DOHH2 (cell line): Measurements from ENCODE around the gene ENPEP.
"Not testable (repeated sequence)": the region's sequence is repeated elsewhere in the genome, so short reads cannot be mapped to it uniquely, and the experiment has no call there.

ENCODE experiments used
- H3F3A ChIP-seq: fragments of 200-600 bp; sonication (generic), shearing (Covaris generic); 2 replicates; pipeline ENCODE4 v1.6.0; 2016; ENCODE audit warnings: antibody characterized with exemption, mild to moderate bottlenecking; ENCODE audit not compliant: control insufficient read depth, insufficient read depth
- H3K27ac ChIP-seq: fragments of 200-600 bp; sonication (generic); 2 replicates; pipeline ENCODE4 v1.5.1; 2014; ENCODE audit warnings: low read depth, mild to moderate bottlenecking, low read length, moderate library complexity
- H3K27me3 ChIP-seq: fragments of 200-600 bp; sonication (generic); 2 replicates; pipeline ENCODE4 v1.6.1; 2014; ENCODE audit warnings: mild to moderate bottlenecking, low read length, mixed read lengths; ENCODE audit not compliant: control insufficient read depth
- H3K36me3 ChIP-seq: fragments of 200-600 bp; sonication (generic); 2 replicates; pipeline ENCODE4 v1.6.1; 2014; ENCODE audit warnings: mild to moderate bottlenecking, low read length, moderate library complexity, mixed read lengths; ENCODE audit not compliant: control insufficient read depth
- H3K4me1 ChIP-seq: fragments of 200-600 bp; sonication (generic); 2 replicates; pipeline ENCODE4 v1.6.1; 2014; ENCODE audit warnings: mild to moderate bottlenecking, low read length, mixed read lengths; ENCODE audit not compliant: control insufficient read depth
- H3K4me2 ChIP-seq: fragments of 200-600 bp; sonication (generic); 2 replicates; pipeline ENCODE4 v1.6.0; 2014; ENCODE audit warnings: mild to moderate bottlenecking, low read length, moderate library complexity
- H3K4me3 ChIP-seq: fragments of 200-600 bp; sonication (generic); 2 replicates; pipeline ENCODE4 v1.5.1; 2014; ENCODE audit warnings: mild to moderate bottlenecking, low read length, mixed read lengths
- H3K79me2 ChIP-seq: fragments of 200-600 bp; sonication (generic); 2 replicates; pipeline ENCODE4 v1.6.1; 2014; ENCODE audit warnings: mild to moderate bottlenecking, low read length, mixed read lengths; ENCODE audit not compliant: control insufficient read depth
- H3K9me2 ChIP-seq: fragments of 200-600 bp; sonication (generic); replicated peaks from 2 replicates; pipeline ENCODE4 v1.6.1; 2014; ENCODE audit warnings: mild to moderate bottlenecking, low read length, mixed read lengths; ENCODE audit not compliant: control insufficient read depth
- H3K9me3 ChIP-seq: fragments of 200-600 bp; sonication (generic); 2 replicates; pipeline ENCODE4 v1.6.1; 2014; ENCODE audit warnings: antibody characterized with exemption, low read length, mixed read lengths; ENCODE audit not compliant: control insufficient read depth, insufficient read depth
- H4K20me1 ChIP-seq: fragments of 200-600 bp; sonication (generic); 2 replicates; pipeline ENCODE4 v1.6.0; 2014; ENCODE audit warnings: low read depth, mild to moderate bottlenecking, antibody characterized with exemption, low read length, moderate library complexity; ENCODE audit not compliant: control insufficient read depth, insufficient read depth
- CTCF ChIP-seq: fragments of 200-600 bp; sonication (generic); IDR thresholded peaks from one replicate; pipeline ENCODE4 v1.5.1; 2014; ENCODE audit warnings: antibody characterized with exemption, mild to moderate bottlenecking, low read depth, low read length; ENCODE audit not compliant: poor library complexity, severe bottlenecking
- EZH2phosphoT487 ChIP-seq: fragments of 200-600 bp; sonication (generic); IDR thresholded peaks from 2 replicates; pipeline ENCODE4 v1.6.1; 2017; ENCODE audit warnings: borderline replicate concordance, mild to moderate bottlenecking, antibody characterized with exemption, low read length, moderate library complexity, mixed read lengths

ENPEP gene

GRCh38 chr4:110475881-110476818 is at the start of gene ENPEP:
Gene ENPEP (plus strand): TSS chr4:110476155. CDS start chr4:110476415, 260 bp downstream.
- Histone ChIP-seq H3F3A (no peaks in the 10 kb centered on the region), H4K20me1 (no peaks in the 10 kb centered on the region), H3K36me3 (no peaks in the 10 kb centered on the region), H3K4me3 (no peak within 1 kb of the TSS), H3K9me2 (no peaks in the 10 kb centered on the region), H3K9me3 (no peaks in the 10 kb centered on the region), H3K27ac (no peak within 1 kb of the TSS), H3K27me3 (no peaks in the 10 kb centered on the region), H3K79me2 (no peaks in the 10 kb centered on the region), H3K4me1 (no peaks in the 10 kb centered on the region), H3K4me2 (no peak within 1 kb of the TSS)
- TF ChIP-seq EZH2phosphoT487 (no peak), CTCF (no peak)

GRCh38 chr4:110431805-110432204 is 44.1 kb upstream of the ENPEP start:
- H3K27me3 ChIP-seq, result not testable (repeated sequence)

GRCh38 chr4:110437292-110437691 is 38.7 kb upstream of the ENPEP start:
- H3K9me2 ChIP-seq, H3F3A ChIP-seq, H3K79me2 ChIP-seq, H3K27ac ChIP-seq, H3K36me3 ChIP-seq, H4K20me1 ChIP-seq, H3K4me2 ChIP-seq, H3K27me3 ChIP-seq, H3K9me3 ChIP-seq, H3K4me3 ChIP-seq, H3K4me1 ChIP-seq: not testable (repeated sequence)

More at GRCh38 chr4:110431805-110432204, 44.1 kb upstream of the ENPEP start:
- H3K9me3 ChIP-seq, H3K4me2 ChIP-seq, H3K4me1 ChIP-seq, H3K9me2 ChIP-seq, H3F3A ChIP-seq, H3K27ac ChIP-seq, H3K36me3 ChIP-seq, H3K4me3 ChIP-seq, H4K20me1 ChIP-seq, H3K79me2 ChIP-seq: not testable (repeated sequence)

GRCh38 chr4:110439209-110439608 is 36.7 kb upstream of the ENPEP start:
- not testable (repeated sequence) for H3K4me1 ChIP-seq, H3F3A ChIP-seq, H3K4me3 ChIP-seq, H4K20me1 ChIP-seq, H3K27ac ChIP-seq, H3K36me3 ChIP-seq, H3K9me2 ChIP-seq, H3K4me2 ChIP-seq, H3K79me2 ChIP-seq, H3K9me3 ChIP-seq, H3K27me3 ChIP-seq

- H3K79me2 ChIP-seq, result no peaks in the 10 kb centered on the region
- no peaks in the 10 kb centered on the region for H3K4me1 ChIP-seq
- no peaks in the 10 kb centered on the region for H3K9me2 ChIP-seq
- no peak for TF ChIP-seq EZH2phosphoT487
- TF ChIP-seq CTCF, result no peak
- no peaks in the 10 kb centered on the region for H3F3A ChIP-seq
- H3K27me3 ChIP-seq, result no peaks in the 10 kb centered on the region
- no peaks in the 10 kb centered on the region for H3K9me3 ChIP-seq
- no peak overlapping the region for H3K4me2 ChIP-seq
- no peak overlapping the region for H3K27ac ChIP-seq
- no peak overlapping the region for H3K4me3 ChIP-seq
- no peaks in the 10 kb centered on the region for H4K20me1 ChIP-seq
- H3K36me3 ChIP-seq, result no peaks in the 10 kb centered on the region
Measured at GRCh38 chr4:110442309-110442708, 33.6 kb upstream of the ENPEP start.
